C4-2B (cell line): ENCODE measurements around the gene SIL1.

Source experiments
- H3K27ac ChIP-seq: fragments of 450-650 bp; 2 replicates; pipeline ENCODE4 v1.5.1; 2017
- CTCF ChIP-seq: fragments of 450-650 bp; conservative IDR thresholded peaks from 2 replicates; pipeline ENCODE4 v1.5.1; 2017; ENCODE audit warnings: mild to moderate bottlenecking
- ZFX ChIP-seq: fragments of 450-650 bp; IDR thresholded peaks from 2 replicates; pipeline ENCODE4 v1.6.1; 2017

SIL1 gene

DNA sequence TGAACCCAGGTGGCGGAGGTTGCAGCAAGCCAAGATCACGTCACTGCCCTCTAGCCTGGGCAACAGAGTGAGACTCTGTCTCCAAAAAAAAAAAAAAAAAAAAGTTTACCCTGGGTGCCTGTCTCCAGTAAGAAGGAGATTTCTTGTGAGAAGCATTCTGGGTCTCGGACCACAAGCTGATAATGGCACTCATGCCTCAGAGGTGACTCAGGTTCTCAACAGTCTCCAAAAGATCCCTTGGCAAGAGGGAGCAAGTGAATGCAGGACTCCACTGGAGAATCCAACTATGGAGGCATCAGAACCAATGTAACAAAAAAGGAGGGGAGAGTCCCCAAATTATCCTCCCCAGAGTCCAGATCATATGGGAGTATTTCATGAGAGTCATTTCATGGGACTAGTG is 217.0 kb downstream of the SIL1 start:
- no peak overlapping the region for H3K27ac ChIP-seq

GRCh38 chr5:138980441-138980840 is 217.7 kb downstream of the SIL1 start:
- no peak overlapping the region for H3K27ac ChIP-seq
- TF ChIP-seq CTCF (no peak), ZFX (no peak)

More for the DNA sequence above, 217.0 kb downstream of the SIL1 start:
- no peak for TF ChIP-seq ZFX
- no peak for TF ChIP-seq CTCF

DNA sequence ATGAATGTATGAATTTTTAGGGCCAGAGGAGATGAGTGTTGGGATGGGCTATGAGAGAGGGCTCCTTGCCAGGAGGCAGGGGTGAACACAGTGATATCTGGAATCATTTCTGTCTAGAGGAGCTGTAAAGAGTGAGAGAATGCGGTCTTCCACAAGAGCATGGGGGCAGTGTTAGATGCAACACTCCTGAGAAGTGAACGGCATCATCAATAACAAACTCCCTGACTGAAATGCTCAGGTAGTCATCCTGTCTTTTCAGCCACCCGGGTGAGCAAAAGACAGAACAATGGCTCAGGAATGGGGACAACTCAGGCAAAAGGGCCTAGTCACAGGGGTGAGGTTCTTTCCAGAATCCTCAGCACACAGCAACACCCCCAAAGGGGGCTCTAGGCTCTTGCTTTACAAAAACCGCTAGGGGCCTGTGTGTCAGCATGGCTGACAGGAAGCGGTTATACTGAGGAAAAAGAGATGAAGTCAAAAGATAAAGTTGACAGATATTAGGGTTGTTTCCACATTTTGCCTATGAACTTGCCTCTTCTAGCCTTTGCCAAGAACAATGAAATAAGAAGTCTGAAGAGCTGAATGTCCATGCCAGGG is 218.4 kb downstream of the SIL1 start:
- TF ChIP-seq ZFX (no peak), CTCF (no peak)
- no peak overlapping the region for H3K27ac ChIP-seq

- H3K27ac ChIP-seq = no peak overlapping the region
- TF ChIP-seq ZFX (no peak), CTCF (no peak)
Measured at GRCh38 chr5:138978581-138978980, 219.6 kb downstream of the SIL1 start.

DNA sequence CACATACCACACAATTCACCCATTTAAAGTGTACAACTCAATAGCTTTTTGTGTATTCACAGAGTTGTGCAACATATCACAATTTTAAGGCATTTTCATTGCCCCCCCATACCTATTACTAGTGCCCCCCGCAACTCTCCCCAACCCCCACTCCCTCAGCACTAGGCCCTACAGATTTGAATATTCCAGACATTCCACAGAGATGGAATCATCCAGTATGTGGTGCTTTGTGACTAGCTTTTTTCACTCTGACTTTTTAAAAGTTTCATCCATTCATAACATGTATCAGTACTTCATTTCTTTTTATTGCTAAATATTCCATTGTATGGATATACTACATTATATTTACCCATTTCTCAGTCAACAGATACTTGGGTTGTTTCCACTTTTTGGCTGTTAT is 220.1 kb downstream of the SIL1 start:
- H3K27ac ChIP-seq = no peak overlapping the region
- no peak for TF ChIP-seq CTCF
- no peak for TF ChIP-seq ZFX

GRCh38 chr5:138975098-138975847 is 222.9 kb downstream of the SIL1 start:
- TF ChIP-seq CTCF = no peak
- TF ChIP-seq ZFX = no peak
- H3K27ac ChIP-seq = no peak overlapping the region

- H3K27ac ChIP-seq = no peak overlapping the region
- no peak for TF ChIP-seq ZFX
- no peak for TF ChIP-seq CTCF
Measured at GRCh38 chr5:138974227-138975063, 223.7 kb downstream of the SIL1 start.
